K562 (cell line): Measurements from ENCODE around the gene GUK1. TPM values are rescaled to one million over a fixed set of nuclear protein-coding genes. Genes with fewer than 3 reads are reported as not detected.

ENCODE experiments used
- ATAC-seq: fragments of 200-7000 bp; cut with Tn5 transposase; 3 replicates; pipeline ENCODE4 v1.9.1; 2020; ENCODE audit warnings: moderate library complexity
- BruUV-seq: library from RNA; stranded (reverse); fragments of 400-500 nt; replicated peaks from 2 replicates; lab custom pipeline; 2021; lab: Mats Ljungman, UMichigan
- CTCF ChIA-PET: fragments of 300-600 bp; formaldehyde crosslinking; extraction: SDS; loops from one replicate; lab custom pipeline; 2021; ENCODE audit warnings: low intra/inter-chr PET ratio; lab: Yijun Ruan, JAX
- POLR2A ChIA-PET: fragments of 300-600, 350-650 bp; sonication (Branson Sonifier 250); formaldehyde crosslinking; extraction: SDS; loops from one replicate; lab custom pipeline; 2021; ENCODE audit warnings: antibody characterized with exemption, inconsistent platforms; lab: Yijun Ruan, JAX
- DNase-seq, 4 experiments: peaks; one replicate each; pipeline versions ENCODE4 v3.0.0 to v3.0.0-alpha.2; 2011 to 2018; ENCODE audit warnings: low spot score in 3 of 4, mixed read lengths in 3 of 4; ENCODE audit errors: extremely low read depth in 1 of 4
- FAIRE-seq: peaks from 2 replicates; lab custom pipeline; 2011; peaks lifted over from hg19 to GRCh38; lab: Jason Lieb, UNC
- H2AFZ ChIP-seq: 2 replicates; pipeline ENCODE4 v1.6.0; 2011; ENCODE audit warnings: low read depth, low read length, control low read depth, inconsistent platforms
- H3K27ac ChIP-seq: fragments of 200-600 bp; 3 replicates; pipeline ENCODE4 v1.8.0; 2011; ENCODE audit warnings: low read depth, mild to moderate bottlenecking, control low read depth, inconsistent platforms, low read length, moderate library complexity, mixed read lengths; ENCODE audit errors: extremely low read depth
- H3K27me3 ChIP-seq, 2 experiments: fragments of 300-600 bp in 1 of 2; 2 replicates in 1 of 2; 3 replicates in 1 of 2; pipeline versions ENCODE4 v1.6.0 to v1.8.0; 2011; ENCODE audit warnings: inconsistent platforms in 2 of 2, low read length in 2 of 2, mild to moderate bottlenecking in 1 of 2, mixed read lengths in 1 of 2, moderate library complexity in 1 of 2; ENCODE audit not compliant: control insufficient read depth in 2 of 2, insufficient read depth in 2 of 2
- H3K36me3 ChIP-seq: fragments of 300-600 bp; 3 replicates; pipeline ENCODE4 v1.8.0; 2011; ENCODE audit warnings: mild to moderate bottlenecking, low read length, inconsistent platforms; ENCODE audit not compliant: control insufficient read depth, insufficient read depth
- H3K4me1 ChIP-seq, 2 experiments: fragments of 200-600 bp in 1 of 2; replicated peaks in 1 of 2; 2 replicates in 1 of 2; 3 replicates in 1 of 2; pipeline versions ENCODE4 v1.5.1 to v1.8.0; 2011; ENCODE audit warnings: inconsistent platforms in 2 of 2, low read length in 2 of 2, mild to moderate bottlenecking in 1 of 2, mixed read lengths in 1 of 2, moderate library complexity in 1 of 2; ENCODE audit not compliant: control insufficient read depth in 2 of 2, insufficient read depth in 2 of 2
- H3K4me2 ChIP-seq: 2 replicates; pipeline ENCODE4 v1.6.1; 2011; ENCODE audit warnings: low read length, control low read depth, inconsistent platforms, mixed read lengths; ENCODE audit not compliant: insufficient read depth
- H3K4me3 ChIP-seq: fragments of 200-600 bp; sonication (generic), shearing (Covaris generic); 2 replicates; pipeline ENCODE4 v1.5.1; 2016; ENCODE audit warnings: control low read depth, inconsistent platforms
- H3K79me2 ChIP-seq: fragments of 200-600 bp; 3 replicates; pipeline ENCODE4 v1.8.0; 2011; ENCODE audit warnings: low read length, inconsistent platforms; ENCODE audit not compliant: control insufficient read depth, insufficient read depth
- H3K9ac ChIP-seq, 2 experiments: 2 replicates each; pipeline versions ENCODE4 v1.6.0 to v1.6.1; 2011; ENCODE audit warnings: low read depth in 2 of 2, low read length in 2 of 2, control low read depth in 1 of 2, inconsistent platforms in 1 of 2, mild to moderate bottlenecking in 1 of 2, mixed read lengths in 1 of 2; ENCODE audit not compliant: insufficient read depth in 1 of 2
- H3K9me1 ChIP-seq: one replicate; pipeline ENCODE4 v1.6.0; 2011; ENCODE audit warnings: inconsistent platforms, mild to moderate bottlenecking, low read length, moderate library complexity; ENCODE audit not compliant: control insufficient read depth, insufficient read depth
- H3K9me3 ChIP-seq: replicated peaks from 2 replicates; pipeline ENCODE4 v1.5.1; 2011; ENCODE audit warnings: low read depth, low read length, inconsistent platforms; ENCODE audit not compliant: control insufficient read depth, insufficient read depth
- H4K20me1 ChIP-seq: replicated peaks from 2 replicates; pipeline ENCODE4 v1.6.1; 2011; ENCODE audit warnings: low read length, inconsistent platforms, mixed read lengths; ENCODE audit not compliant: control insufficient read depth, insufficient read depth
- ETV5 ChIP-seq: sonication (generic); formaldehyde crosslinking; IDR thresholded peaks from 2 replicates; pipeline ENCODE4 v1.4.0; 2020; ENCODE audit warnings: low read depth, mild to moderate bottlenecking, missing genetic modification reagents
- RBFOX2 ChIP-seq: fragments of 200-400 bp; formaldehyde crosslinking; IDR thresholded peaks from 2 replicates; pipeline ENCODE4 v1.6.1; 2017; ENCODE audit warnings: low read depth, mild to moderate bottlenecking, low read length, moderate library complexity
- RFX1 ChIP-seq: fragments of 450-650 bp; IDR thresholded peaks from 2 replicates; pipeline ENCODE4 v1.6.1; 2016; ENCODE audit warnings: mild to moderate bottlenecking, moderate library complexity
- TEAD4 ChIP-seq, 2 experiments: sonication (generic) in 1 of 2; formaldehyde crosslinking in 1 of 2; IDR thresholded peaks; 2 replicates each; pipeline versions ENCODE4 v1.6.1 to v1.8.0; 2012 to 2022; ENCODE audit warnings: borderline replicate concordance in 1 of 2, inconsistent platforms in 1 of 2, low read length in 1 of 2, mild to moderate bottlenecking in 1 of 2, missing genetic modification reagents in 1 of 2
- TRIM28 ChIP-seq: fragments of 450-650 bp; IDR thresholded peaks from 2 replicates; pipeline ENCODE4 v1.6.1; 2017
- ZFP36 ChIP-seq: fragments of 150-350 bp; IDR thresholded peaks from 2 replicates; pipeline ENCODE4 v1.6.1; 2018; ENCODE audit warnings: low read length, low read depth; ENCODE audit not compliant: partially characterized antibody
- ZHX1 ChIP-seq: fragments of 150-350 bp; conservative IDR thresholded peaks from 2 replicates; pipeline ENCODE4 v1.6.1; 2014; ENCODE audit warnings: low read length
- ZNF134 ChIP-seq: fragments of 250-450 bp; sonication (Bioruptor Pico); conservative IDR thresholded peaks from 2 replicates; pipeline ENCODE4 v1.4.0; 2020
- ZNF347 ChIP-seq: fragments of 450-650 bp; formaldehyde crosslinking; IDR thresholded peaks from 2 replicates; pipeline ENCODE4 v1.4.0; 2020; ENCODE audit warnings: low read depth, mild to moderate bottlenecking, moderate library complexity
- ZNF41 ChIP-seq: fragments of 250-450 bp; sonication (Bioruptor Pico); conservative IDR thresholded peaks from 2 replicates; pipeline ENCODE4 v1.4.0; 2020; ENCODE audit warnings: mild to moderate bottlenecking
- ZNF740 ChIP-seq, 3 experiments: fragments of 200-800 bp in 1 of 3; sonication (Bioruptor generic) in 1 of 3; sonication (generic) in 1 of 3; formaldehyde crosslinking in 1 of 3; IDR thresholded peaks; 2 replicates each; pipeline versions ENCODE4 v1.6.1 to v1.8.0; 2016 to 2022; ENCODE audit warnings: mild to moderate bottlenecking in 2 of 3, missing compliant biosample characterization in 2 of 3, missing genetic modification characterization in 2 of 3, missing genetic modification reagents in 1 of 3
- WGBS: fragments of 100-300 bp; shearing (Covaris generic); methylation state at CpG from one replicate; pipeline ENCODE4 v1.1.6; 2016; ENCODE audit warnings: low coverage, mixed read lengths; ENCODE audit not compliant: insufficient coverage; ENCODE audit errors: missing lambda C conversion rate; 5-methylcytosine and 5-hydroxymethylcytosine counted together
- in situ Hi-C: fragments of 300-500 bp; cut with MboI; formaldehyde crosslinking; loops from 4 replicates; pipeline ENCODE4 v1.15.0; 2018; ENCODE audit warnings: inconsistent platforms, mixed read lengths
- intact Hi-C: fragments of 100-400 bp; cut with micrococcal nuclease; formaldehyde crosslinking; loops from 2 replicates; pipeline ENCODE4 v1.14.2; 2022
- polyA plus RNA-seq, 8 experiments: library from polyadenylated mRNA; depleted of rRNA in 4 of 8; stranded (reverse) in 5 of 8; unstranded in 3 of 8; fragments of >200 nt; fragmentation: Nextera tagmentation in 2 of 8; fragmentation: Illumina TruSeq in 1 of 8; extraction: Ambion mirVana in 2 of 8; extraction: Trizol in 1 of 8; gene quantifications; 2 replicates each; pipeline versions ENCODE4 v1.2.1 to v1.2.3, GENCODE V29; 2011 to 2014; ENCODE audit warnings: inconsistent platforms in 1 of 8, missing spikeins in 1 of 8
- total RNA-seq, 7 experiments: library from RNA; depleted of rRNA in 6 of 7; stranded (reverse); fragments of >200 nt in 6 of 7; fragmentation: Illumina TruSeq in 2 of 7; extraction: Trizol in 2 of 7; gene quantifications; 2 replicates each; pipeline versions ENCODE4 v1.2.1 to v1.2.3, GENCODE V29; 2011 to 2021; ENCODE audit warnings: low replicate concordance in 1 of 7

GUK1 gene
- total and polyA plus RNA-seq, 9 of the 15 experiments (the other 6 are each of a cell fraction or from before 2014, with no cell fraction given) = 7.0 to 331 (median 132) TPM

GRCh38 chr1:228093050-228093906 lies 46.8 kb upstream of the GUK1 start:
- no peak for ATAC-seq
- in situ Hi-C loops = no loop called here
- peaks cover 18% of the 10 kb centered on the region for H3K9me1 ChIP-seq

GRCh38 chr1:228094432-228095016 lies 45.6 kb upstream of the GUK1 start:
- no peaks in the 10 kb centered on the region for H3K27me3 ChIP-seq
- H3K9ac ChIP-seq = no peak overlapping the region
- no peak overlapping the region for H2AFZ ChIP-seq
- peaks cover 8 to 31% of the 10 kb centered on the region in 2 experiments; a peak in 2 of 5 replicates for H3K4me1 ChIP-seq
- WGBS = 92% methylated on average over 13 of the region's 13 CpGs
- POLR2A ChIA-PET = interaction anchor here (0.5 to 4.1 kb wide), 6 partner anchors 8 to 746 kb away, joined by 3 to 36 read pairs (median 6); partner anchors contain the start of genes ARF1 and C1orf35
- peaks cover 81% of the 10 kb centered on the region for H4K20me1 ChIP-seq
- no peak overlapping the region for H3K4me2 ChIP-seq
- no TSS peak for BruUV-seq
- in situ Hi-C loops = no loop called here
- peaks cover 86% of the 10 kb centered on the region for H3K79me2 ChIP-seq
- DNase-seq (no peak), FAIRE-seq (no peak), ATAC-seq (no peak)
- H3K27ac ChIP-seq = no peak overlapping the region
- CTCF ChIA-PET = no interaction called here
- H3K9me3 ChIP-seq = peaks cover 17% of the 10 kb centered on the region
- no peak overlapping the region for H3K4me3 ChIP-seq
- intact Hi-C loops = no loop called here
- H3K9me1 ChIP-seq = peaks cover 9% of the 10 kb centered on the region
- peaks cover 95% of the 10 kb centered on the region for H3K36me3 ChIP-seq
- no peak for TF ChIP-seq TEAD4 (IDR thresholded peaks at IDR 0.05; ENCODE audit: low read length)
- no peak for TF ChIP-seq TEAD4 (CRISPR knock-in tag; IDR thresholded peaks at IDR 0.05; ENCODE audit: borderline replicate concordance)
- no peak for TF ChIP-seq RFX1
- peak; percentile 82 for TF ChIP-seq TRIM28
- no peak for TF ChIP-seq ZNF740 (CRISPR knock-in tag; IDR thresholded peaks at IDR 0.05)
- TF ChIP-seq ZNF740 (tag; IDR thresholded peaks at IDR 0.05) = no peak
- TF ChIP-seq ZFP36 = no peak
- TF ChIP-seq ZNF41 (CRISPR knock-in tag) = no peak
- TF ChIP-seq ZHX1 = no peak

More at GRCh38 chr1:228093050-228093906, 46.8 kb upstream of the GUK1 start:
- intact Hi-C loops = no loop called here
- peaks cover 82% of the 10 kb centered on the region for H4K20me1 ChIP-seq
- no peak overlapping the region for H3K4me3 ChIP-seq
- POLR2A ChIA-PET = interaction anchor here (1.0 to 7.1 kb wide), 6 partner anchors 6 to 279 kb away, joined by 3 to 92 read pairs (median 9); partner anchors contain the start of gene ARF1
- peaks cover 17% of the 10 kb centered on the region for H3K9me3 ChIP-seq
- H3K79me2 ChIP-seq = peaks cover 95% of the 10 kb centered on the region
- H3K9ac ChIP-seq = no peak overlapping the region
- H3K36me3 ChIP-seq = peaks cover 95% of the 10 kb centered on the region
- BruUV-seq = no TSS peak
- DNase-seq (no peak), FAIRE-seq (no peak)
- H3K4me2 ChIP-seq = no peak overlapping the region
- TF ChIP-seq ZNF347 (no peak), ZNF134 (CRISPR knock-in tag) (no peak), RBFOX2 (peak; percentile 21; the same call in 1 of the 2 replicates), ETV5 (no peak)
- TF ChIP-seq, all 486 proteins: peak for 1
- Histone ChIP-seq H3K27me3 (no peaks in the 10 kb centered on the region), H3K4me1 (peaks cover 9 to 33% of the 10 kb centered on the region in 2 experiments; a peak in 2 of 5 replicates), H2AFZ (no peak overlapping the region), H3K27ac (no peak overlapping the region)
- CTCF ChIA-PET = no interaction called here
- 96% methylated on average over 17 of the region's 20 CpGs for WGBS
